Liver (tissue), 9 donors: ENCODE data around the gene WDR1. TPM values are rescaled to one million over a fixed set of nuclear protein-coding genes. Genes with fewer than 3 reads are reported as not detected.

Experiments
- DNase-seq: peaks from one replicate; pipeline ENCODE4 v3.0.0-alpha.2; 2017; ENCODE audit warnings: low spot score
- H3K27ac ChIP-seq, 2 donors: one replicate each; pipeline ENCODE4 v1.7.0; 2013; ENCODE audit warnings: inconsistent platforms in 2 of 2, low read length in 2 of 2, control low read depth in 1 of 2, low read depth in 1 of 2, mild to moderate bottlenecking in 1 of 2
- H3K27me3 ChIP-seq, 4 donors: one replicate each; pipeline versions ENCODE4 v1.6.1 to v1.7.0; 2013; ENCODE audit warnings: low read length in 3 of 4, inconsistent platforms in 1 of 4, mild to moderate bottlenecking in 1 of 4, moderate library complexity in 1 of 4; ENCODE audit not compliant: control insufficient read depth in 4 of 4, insufficient read depth in 4 of 4
- H3K36me3 ChIP-seq, 4 donors: one replicate each; pipeline versions ENCODE4 v1.6.1 to v1.7.0; 2013; ENCODE audit warnings: low read length in 3 of 4, mild to moderate bottlenecking in 3 of 4, low read depth in 1 of 4, moderate library complexity in 1 of 4; ENCODE audit not compliant: control insufficient read depth in 4 of 4, insufficient read depth in 3 of 4
- H3K4me1 ChIP-seq, 4 donors: one replicate each; pipeline versions ENCODE4 v1.6.1 to v1.7.0; 2013; ENCODE audit warnings: low read length in 3 of 4, mild to moderate bottlenecking in 3 of 4, moderate library complexity in 1 of 4; ENCODE audit not compliant: control insufficient read depth in 4 of 4, insufficient read depth in 4 of 4
- H3K4me3 ChIP-seq, 3 donors: one replicate each; pipeline versions ENCODE4 v1.6.1 to v1.7.0; 2013; ENCODE audit warnings: low read length in 3 of 3, control low read depth in 1 of 3, low read depth in 1 of 3, mild to moderate bottlenecking in 1 of 3
- H3K9ac ChIP-seq, 2 donors: one replicate each; pipeline ENCODE4 v1.7.0; 2013; ENCODE audit warnings: low read length in 2 of 2, mild to moderate bottlenecking in 2 of 2, moderate library complexity in 2 of 2, control low read depth in 1 of 2, low read depth in 1 of 2
- H3K9me3 ChIP-seq, 4 donors: one replicate each; pipeline versions ENCODE4 v1.6.1 to v1.7.0; 2013; ENCODE audit warnings: low read length in 3 of 4; ENCODE audit not compliant: control insufficient read depth in 4 of 4
- ATF3 ChIP-seq: IDR thresholded peaks from 2 replicates; pipeline ENCODE4 v1.6.1; 2016; ENCODE audit warnings: antibody characterized with exemption
- CTCF ChIP-seq: fragments of 150-350 bp; IDR thresholded peaks from 2 replicates; pipeline ENCODE4 v1.5.1; 2017; ENCODE audit warnings: improper control_type of control experiment, low read depth, low read length; ENCODE audit not compliant: missing input control
- EGR1 ChIP-seq, 2 donors: IDR thresholded peaks; 2 replicates each; pipeline ENCODE4 v1.6.1; 2016 to 2018; ENCODE audit warnings: antibody characterized with exemption in 2 of 2, low read depth in 2 of 2
- HNF4A ChIP-seq, 2 donors: conservative IDR thresholded peaks; 2 replicates each; pipeline ENCODE4 v1.6.1; 2016; ENCODE audit warnings: antibody characterized with exemption in 2 of 2, mild to moderate bottlenecking in 2 of 2
- JUND ChIP-seq, 2 donors: IDR thresholded peaks; 2 replicates each; pipeline ENCODE4 v1.6.1; 2016; ENCODE audit warnings: antibody characterized with exemption in 2 of 2
- RAD21 ChIP-seq, 2 donors: IDR thresholded peaks; 2 replicates each; pipeline ENCODE4 v1.6.1; 2016; ENCODE audit warnings: antibody characterized with exemption in 2 of 2, mild to moderate bottlenecking in 2 of 2
- REST ChIP-seq: IDR thresholded peaks from 2 replicates; pipeline ENCODE4 v1.6.1; 2016; ENCODE audit warnings: antibody characterized with exemption, mild to moderate bottlenecking
- RXRA ChIP-seq, 2 donors: IDR thresholded peaks; 2 replicates each; pipeline ENCODE4 v1.6.1; 2017 to 2018; ENCODE audit warnings: antibody characterized with exemption in 2 of 2, mild to moderate bottlenecking in 1 of 2
- SP1 ChIP-seq: IDR thresholded peaks from 2 replicates; pipeline ENCODE4 v1.6.1; 2018; ENCODE audit warnings: antibody characterized with exemption, mild to moderate bottlenecking
- TAF1 ChIP-seq: conservative IDR thresholded peaks from 2 replicates; pipeline ENCODE4 v1.6.1; 2016; ENCODE audit warnings: antibody characterized with exemption, mild to moderate bottlenecking
- YY1 ChIP-seq: IDR thresholded peaks from 2 replicates; pipeline ENCODE4 v1.6.1; 2016; ENCODE audit warnings: antibody characterized with exemption, mild to moderate bottlenecking
- WGBS: extraction: QIAGEN DNeasy Blood & Tissue Kit; methylation state at CpG from one replicate; pipeline ENCODE4 v1.1.7; 2013; 5-methylcytosine and 5-hydroxymethylcytosine counted together
- polyA plus RNA-seq, 2 donors: library from polyadenylated mRNA; stranded (reverse) in 1 of 2; unstranded in 1 of 2; fragments of 200-250 nt in 1 of 2; fragments of >200 nt in 1 of 2; fragmentation: Nextera tagmentation in 1 of 2; extraction: Ambion mirVana in 1 of 2; gene quantifications; one replicate each; pipeline versions ENCODE4 v1.2.1 to v1.2.3, GENCODE V29; 2013 to 2015
- total RNA-seq, 2 donors: library from RNA; depleted of rRNA; stranded (reverse); fragments of >200 nt; gene quantifications; one replicate each; pipeline ENCODE4 v1.2.3, GENCODE V29; 2014
- donor health status: healthy.
- donor health status: healthy.
- donor health status: healthy.
- donor health status: healthy.
- donor health status: healthy.

WDR1 gene
- total and polyA plus RNA-seq, 4 donors: 31.1 to 97.4 (median 65.7) TPM

- no peak overlapping the region for H3K27ac ChIP-seq
- WGBS: 93% methylated on average over 1 of the region's 1 CpG
- peaks cover 0 to 3% (median 0%) of the 10 kb centered on the region in 4 donors for H3K4me1 ChIP-seq
- no peaks in the 10 kb centered on the region for H3K36me3 ChIP-seq
- H3K9me3 ChIP-seq: no peaks in the 10 kb centered on the region
- no peak overlapping the region for H3K9ac ChIP-seq
- H3K4me3 ChIP-seq: no peak overlapping the region
- no peak for DNase-seq
- TF ChIP-seq YY1 (no peak), TAF1 (no peak), EGR1 (IDR thresholded peaks at IDR 0.05; ENCODE audit: low read depth in 2 of 2) (no peak), JUND (IDR thresholded peaks at IDR 0.05) (no peak), REST (no peak)
- no peaks in the 10 kb centered on the region for H3K27me3 ChIP-seq
These were observed 36.6 kb upstream of the WDR1 start for GRCh38 chr4:10153161-10153560.

GRCh38 chr4:10151182-10151581 is 34.6 kb upstream of the WDR1 start:
- Histone ChIP-seq H3K4me1 (no peaks in the 10 kb centered on the region), H3K9me3 (no peaks in the 10 kb centered on the region), H3K9ac (no peak overlapping the region), H3K27ac (no peak overlapping the region), H3K27me3 (no peaks in the 10 kb centered on the region), H3K4me3 (no peak overlapping the region), H3K36me3 (no peaks in the 10 kb centered on the region)
- no peak for TF ChIP-seq RAD21 (IDR thresholded peaks at IDR 0.05)
- no peak for TF ChIP-seq YY1
- TF ChIP-seq CTCF: no peak
- TF ChIP-seq ATF3: no peak
- TF ChIP-seq RXRA (IDR thresholded peaks at IDR 0.05): no peak
- no peak for TF ChIP-seq SP1
- no peak for TF ChIP-seq REST
- no peak for TF ChIP-seq HNF4A (conservative IDR thresholded peaks at IDR 0.05)
- 93% methylated on average over 5 of the region's 5 CpGs for WGBS
- no peak for DNase-seq
